NCI-H1092 treated with DMSO at 0.1 percent for 48 hours (cell line): ENCODE results near the gene CD53.

Experiments used
- DNase-seq: peaks from one replicate; lab custom pipeline; 2025; lab: John Stamatoyannopoulos, UW

The CD53 gene

GRCh38 chr1:110876748-110877341, 3.9 kb downstream of the CD53 start:
- DNase-seq = no peak

GRCh38 chr1:110877364-110877763, 4.4 kb downstream of the CD53 start:
- no peak for DNase-seq

GRCh38 chr1:110877776-110878175, 4.8 kb downstream of the CD53 start:
- DNase-seq = no peak

- no peak for DNase-seq
Measured at GRCh38 chr1:110878591-110878990, 5.6 kb downstream of the CD53 start.

- DNase-seq = no peak
Measured at GRCh38 chr1:110878993-110879392, 6.0 kb downstream of the CD53 start.

DNA sequence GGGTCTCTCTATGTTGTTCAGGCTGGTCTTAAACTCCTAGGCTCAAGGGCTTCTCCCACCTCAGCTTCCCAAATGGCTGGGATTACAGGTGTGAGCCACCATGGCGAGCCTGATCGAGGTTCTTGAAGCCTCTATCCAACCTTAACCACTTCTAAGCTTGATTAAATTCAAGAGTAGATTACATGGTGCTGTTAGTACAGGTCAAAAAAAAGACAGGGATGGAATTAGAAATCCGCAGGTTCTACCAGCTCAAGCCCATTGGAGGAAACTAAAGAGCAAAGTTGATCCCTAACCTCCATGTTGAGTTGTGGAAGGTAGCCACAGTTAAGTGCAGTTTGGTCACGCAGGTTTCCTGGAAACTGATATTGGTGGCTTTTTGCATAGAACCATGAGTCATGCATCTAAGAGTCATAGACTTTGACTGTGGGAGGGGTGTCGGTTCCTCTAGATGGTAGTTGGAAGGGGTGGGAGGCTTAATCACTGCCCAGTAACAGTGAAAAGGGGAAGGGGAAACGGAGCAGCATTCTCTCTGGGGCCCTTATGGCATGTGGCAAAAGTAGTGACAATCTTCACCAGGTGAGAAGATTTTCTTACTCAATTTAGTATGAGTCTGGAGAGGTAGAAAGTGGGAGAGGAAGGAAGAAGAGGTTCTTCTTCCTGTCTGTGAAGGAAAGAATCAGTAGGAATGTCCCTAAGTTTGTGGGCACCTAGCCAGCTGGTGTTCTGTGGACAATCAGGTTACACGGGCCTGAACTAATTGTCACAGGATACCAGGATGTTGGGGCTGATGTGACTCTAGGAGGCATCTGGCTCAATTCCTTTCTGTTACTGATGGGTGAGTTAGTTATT, 7.0 kb downstream of the CD53 start:
- no peak for DNase-seq

- no peak for DNase-seq
Measured at GRCh38 chr1:110880708-110881374, 7.9 kb downstream of the CD53 start.

DNA sequence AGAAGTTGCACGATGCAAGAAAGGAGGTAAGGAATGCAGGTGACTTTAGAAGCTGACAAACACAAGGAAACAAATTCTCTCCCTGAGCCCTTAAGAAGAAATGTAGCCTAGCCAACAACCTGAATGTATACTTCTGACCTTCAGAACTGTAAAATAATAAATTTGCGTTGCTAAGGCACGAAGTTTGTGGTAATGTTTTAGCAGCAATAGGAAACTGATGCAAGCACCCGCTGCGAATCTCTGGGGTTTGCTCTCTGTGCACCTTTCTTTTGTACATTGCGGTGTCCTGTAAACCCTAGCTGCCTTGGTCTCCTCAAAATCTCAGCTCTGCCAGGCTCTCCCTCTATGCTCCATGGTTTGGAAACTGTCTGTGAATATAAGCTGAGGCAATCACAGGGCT, 15.1 kb downstream of the CD53 start:
- DNase-seq = no peak

DNA sequence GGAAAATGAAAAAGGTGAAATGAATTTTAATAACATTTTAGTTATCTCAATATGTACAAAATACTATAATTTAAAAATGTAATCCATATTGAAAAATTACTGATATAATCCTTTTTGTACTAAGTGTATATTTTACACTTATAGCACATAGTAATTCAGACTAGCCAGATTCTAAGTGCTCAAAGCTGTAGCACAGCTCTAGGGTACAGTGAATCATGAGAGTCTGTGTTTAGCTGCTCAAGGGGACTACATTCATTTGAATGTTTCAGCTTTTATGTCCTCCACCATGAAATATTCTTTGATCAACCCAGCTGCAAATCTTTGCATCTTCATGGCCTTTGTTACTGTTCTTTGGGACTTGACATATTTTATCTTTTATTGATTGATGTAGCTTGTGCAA, 15.7 kb downstream of the CD53 start:
- DNase-seq = no peak

DNA sequence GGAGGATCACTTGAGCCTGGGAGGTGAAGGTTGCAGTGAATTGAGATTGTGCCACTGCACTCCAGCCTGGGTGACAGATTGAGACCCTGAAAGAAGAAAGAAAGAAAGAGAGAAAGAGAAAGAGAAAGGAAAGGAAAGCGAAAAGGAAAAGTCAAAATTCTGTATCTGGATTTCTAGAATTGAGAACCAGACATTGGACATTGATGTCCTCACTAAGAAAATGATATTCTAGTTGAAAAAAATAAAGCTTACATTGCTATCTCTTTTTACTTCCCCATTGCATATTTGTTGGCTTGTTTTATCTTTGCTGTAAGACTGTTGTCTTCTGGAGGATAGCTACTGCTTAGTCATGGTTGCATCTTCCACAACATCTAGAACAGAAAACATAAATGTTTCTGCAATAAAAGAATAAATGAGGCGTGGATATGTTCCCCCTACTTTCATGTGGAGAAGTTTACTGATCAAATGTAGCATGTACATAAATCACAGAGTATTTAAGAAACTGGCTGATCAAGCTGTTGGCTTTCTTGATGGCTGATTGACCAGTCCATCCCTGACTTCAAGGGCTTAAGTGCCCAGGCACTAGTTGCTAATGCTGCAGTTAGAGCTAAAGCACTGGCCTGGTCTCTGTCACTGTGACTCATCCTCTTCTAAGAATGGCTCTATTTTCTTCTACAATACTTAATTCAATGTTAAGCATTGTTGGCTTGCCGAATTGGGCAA, 17.7 kb downstream of the CD53 start:
- no peak for DNase-seq

DNA sequence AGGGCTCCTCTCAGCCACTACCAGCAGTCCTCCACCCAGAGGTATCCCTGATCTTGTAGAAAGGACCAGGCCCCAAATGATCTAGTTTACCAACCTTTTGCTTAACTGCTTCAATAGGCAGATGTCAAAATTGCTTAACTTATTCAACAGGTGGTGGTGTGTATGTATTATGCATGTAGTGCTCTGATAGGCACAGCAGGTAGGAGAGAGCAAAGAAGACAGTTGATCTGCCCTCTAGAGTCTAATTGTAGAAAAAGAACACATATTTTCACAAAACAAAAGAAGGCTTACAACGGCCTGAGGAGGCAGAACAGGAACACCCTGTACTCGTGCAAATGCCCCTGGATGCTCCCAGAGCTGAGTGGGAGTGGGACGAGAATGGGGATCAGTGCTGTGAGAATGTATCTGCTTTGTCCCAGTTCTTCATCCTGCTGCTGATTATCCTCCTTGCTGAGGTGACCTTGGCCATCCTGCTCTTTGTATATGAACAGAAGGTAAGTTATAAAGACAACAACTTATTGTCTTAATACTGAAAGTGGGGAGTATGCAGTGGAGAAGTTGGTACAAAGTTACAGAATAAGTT, 21.1 kb downstream of the CD53 start:
- DNase-seq = no peak

DNA sequence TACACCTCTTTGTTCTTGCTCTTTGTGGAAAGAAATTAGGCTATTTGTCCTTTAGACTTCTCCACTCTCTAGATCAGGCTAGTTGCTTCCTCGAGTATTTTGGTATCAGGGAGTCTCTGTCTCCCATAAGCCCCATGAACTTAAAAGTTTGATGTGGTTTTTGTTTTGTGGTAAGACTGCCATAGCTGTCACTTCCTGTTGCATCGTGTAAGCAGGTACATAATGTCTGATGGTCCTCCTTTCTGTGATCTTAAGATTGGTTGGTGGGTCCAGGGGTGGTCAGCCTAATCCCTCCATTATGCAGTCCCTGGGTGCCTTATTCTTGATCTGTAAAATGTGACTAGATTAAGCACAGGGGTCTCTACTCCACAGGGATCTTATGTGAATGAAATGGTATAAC, 23.1 kb downstream of the CD53 start:
- DNase-seq = no peak

GRCh38 chr1:110897681-110898080, 24.7 kb downstream of the CD53 start:
- DNase-seq = no peak

GRCh38 chr1:110898734-110899457, 25.9 kb downstream of the CD53 start:
- no peak for DNase-seq

GRCh38 chr1:110899458-110899843, 26.5 kb downstream of the CD53 start:
- no peak for DNase-seq

- DNase-seq = no peak
Measured at GRCh38 chr1:110902820-110903463, 30.0 kb downstream of the CD53 start.

GRCh38 chr1:110903853-110904500, 31.0 kb downstream of the CD53 start:
- DNase-seq = no peak

- no peak for DNase-seq
Measured at GRCh38 chr1:110912784-110913183, 39.8 kb downstream of the CD53 start.

DNA sequence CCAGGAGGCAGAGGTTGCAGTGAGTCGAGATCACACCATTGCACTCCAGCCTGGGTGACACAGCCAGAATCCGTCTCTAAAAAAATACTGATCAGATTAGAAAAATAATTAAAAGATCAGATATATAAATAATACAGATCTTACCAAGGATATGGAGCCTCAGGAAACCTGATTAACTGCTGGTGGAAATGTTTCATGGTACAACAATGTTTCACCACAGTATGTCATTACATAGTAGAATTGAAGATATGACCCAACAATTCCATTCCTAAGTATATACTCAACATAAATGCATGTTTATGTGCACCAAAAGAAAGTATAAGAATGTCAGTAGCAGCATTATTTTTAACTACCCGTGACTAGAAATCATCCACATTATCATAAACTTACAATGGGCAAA, 41.7 kb downstream of the CD53 start:
- DNase-seq = no peak

DNA sequence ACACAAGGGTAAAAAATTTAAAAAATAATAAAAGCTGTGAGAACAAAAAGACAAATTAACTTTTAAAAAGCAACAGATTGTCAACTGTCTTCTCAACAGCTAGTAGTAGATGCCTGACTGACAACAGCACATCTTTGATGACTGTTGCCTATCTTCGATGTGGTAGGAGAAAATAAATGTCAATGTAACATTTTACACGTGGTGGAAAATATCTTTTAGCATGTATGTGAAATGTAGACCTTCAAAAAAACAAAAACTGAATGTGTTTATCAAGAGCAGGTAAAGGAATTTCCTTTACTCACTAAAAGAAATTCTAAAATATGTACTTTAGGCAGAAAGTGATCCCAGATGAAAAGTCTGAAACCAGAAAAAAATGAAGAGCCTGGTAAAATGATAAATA, 42.9 kb downstream of the CD53 start:
- no peak for DNase-seq

GRCh38 chr1:110916274-110916668, 43.3 kb downstream of the CD53 start:
- DNase-seq = no peak
